K562 (cell line): ENCODE data around the gene KLK5. TPM values are rescaled to one million over a fixed set of nuclear protein-coding genes. Genes with fewer than 3 reads are reported as not detected.

Experiments used
- BRD4 ChIP-seq: fragments of 200-600 bp; sonication (generic); IDR thresholded peaks from 2 replicates; pipeline ENCODE4 v1.6.1; 2017; ENCODE audit warnings: inconsistent platforms
- DACH1 ChIP-seq: fragments of 450-650 bp; IDR thresholded peaks from 2 replicates; pipeline ENCODE4 v1.6.1; 2018; ENCODE audit not compliant: partially characterized antibody
- GABPB2 ChIP-seq: fragments of 250-450 bp; sonication (Bioruptor Pico); conservative IDR thresholded peaks from 2 replicates; pipeline ENCODE4 v1.5.1; 2021; ENCODE audit warnings: mild to moderate bottlenecking
- HEY1 ChIP-seq: fragments of 250-450 bp; sonication (Bioruptor Pico); IDR thresholded peaks from 2 replicates; pipeline ENCODE4 v1.5.0; 2020; ENCODE audit warnings: mild to moderate bottlenecking, moderate library complexity, borderline replicate concordance
- KLF10 ChIP-seq: fragments of 250-450 bp; sonication (Bioruptor Pico); IDR thresholded peaks from 2 replicates; pipeline ENCODE4 v1.6.1; 2021; ENCODE audit warnings: matching md5 sums
- L3MBTL2 ChIP-seq: fragments of 450-650 bp; IDR thresholded peaks from 2 replicates; pipeline ENCODE4 v1.6.1; 2016; ENCODE audit warnings: mild to moderate bottlenecking, moderate library complexity
- MBD2 ChIP-seq: sonication (generic); IDR thresholded peaks from 2 replicates; pipeline ENCODE4 v1.6.1; 2016; ENCODE audit warnings: low read depth, borderline replicate concordance
- MYNN ChIP-seq, 2 experiments: sonication (generic); formaldehyde crosslinking in 1 of 2; IDR thresholded peaks; 2 replicates each; pipeline versions ENCODE4 v1.5.0 to v1.6.1; 2016 to 2020; ENCODE audit warnings: antibody characterized with exemption in 1 of 2, missing genetic modification reagents in 1 of 2
- NCOA4 ChIP-seq: fragments of 450-650 bp; IDR thresholded peaks from 2 replicates; pipeline ENCODE4 v1.6.1; 2018; ENCODE audit warnings: mild to moderate bottlenecking; ENCODE audit not compliant: partially characterized antibody
- NEUROD1 ChIP-seq: fragments of 150-350 bp; IDR thresholded peaks from 2 replicates; pipeline ENCODE4 v1.6.1; 2014; ENCODE audit warnings: borderline replicate concordance, low read length, low read depth; ENCODE audit not compliant: partially characterized antibody
- NR2F6 ChIP-seq: fragments of 450-650 bp; formaldehyde crosslinking; IDR thresholded peaks from 2 replicates; pipeline ENCODE4 v1.4.0; 2020; ENCODE audit warnings: mild to moderate bottlenecking
- NR3C1 ChIP-seq: sonication (generic); formaldehyde crosslinking; IDR thresholded peaks from 2 replicates; pipeline ENCODE4 v1.8.1; 2022; ENCODE audit warnings: missing genetic modification reagents
- NR4A1 ChIP-seq, 2 experiments: fragments of 250-450 bp in 1 of 2; fragments of 450-650 bp in 1 of 2; sonication (Bioruptor Pico) in 1 of 2; IDR thresholded peaks; 2 replicates each; pipeline versions ENCODE4 v1.4.0 to v1.6.1; 2016 to 2020; ENCODE audit warnings: mild to moderate bottlenecking in 2 of 2, missing compliant biosample characterization in 1 of 2, missing genetic modification characterization in 1 of 2, moderate library complexity in 1 of 2
- RAD21 ChIP-seq, 2 experiments: fragments of 250-450 bp in 1 of 2; fragments of 450-650 bp in 1 of 2; sonication (Bioruptor Pico) in 1 of 2; formaldehyde crosslinking in 1 of 2; IDR thresholded peaks in 1 of 2; conservative IDR thresholded peaks in 1 of 2; 2 replicates each; pipeline versions ENCODE4 v1.4.0 to v1.8.0; 2020 to 2022; ENCODE audit warnings: mild to moderate bottlenecking in 2 of 2, moderate library complexity in 1 of 2
- RFX5 ChIP-seq: IDR thresholded peaks from 2 replicates; pipeline ENCODE4 v1.6.1; 2011; ENCODE audit warnings: low read depth, mild to moderate bottlenecking, improper control_type of control experiment, low read length
- SNIP1 ChIP-seq: fragments of 450-650 bp; IDR thresholded peaks from 2 replicates; pipeline ENCODE4 v1.7.1; 2017; ENCODE audit warnings: low read depth, mild to moderate bottlenecking
- SRSF7 ChIP-seq: fragments of 200-400 bp; formaldehyde crosslinking; optimal IDR thresholded peaks from 2 replicates; pipeline ENCODE3; 2017; ENCODE audit warnings: mild to moderate bottlenecking, low read depth, low read length
- TBP ChIP-seq: optimal IDR thresholded peaks from 2 replicates; pipeline ENCODE3; 2011; ENCODE audit warnings: low read depth, low read length, improper control_type of control experiment
- YY1 ChIP-seq, 3 experiments: IDR thresholded peaks; 2 replicates each; pipeline ENCODE4 v1.6.1; 2011; ENCODE audit warnings: low read length in 2 of 3, mild to moderate bottlenecking in 2 of 3, moderate library complexity in 2 of 3, borderline replicate concordance in 1 of 3, control low read depth in 1 of 3, low read depth in 1 of 3; ENCODE audit not compliant: insufficient read depth in 3 of 3, insufficient replicate concordance in 2 of 3, control insufficient read depth in 1 of 3, insufficient read length in 1 of 3; ENCODE audit errors: extremely low read depth in 1 of 3
- ZNF143 ChIP-seq: sonication (generic); formaldehyde crosslinking; IDR thresholded peaks from 2 replicates; pipeline ENCODE4 v1.9.0; 2022; ENCODE audit warnings: mild to moderate bottlenecking, missing genetic modification reagents
- ZNF707 ChIP-seq: fragments of 250-450 bp; sonication (Bioruptor Pico); conservative IDR thresholded peaks from 2 replicates; pipeline ENCODE4 v1.8.0; 2022; ENCODE audit warnings: inconsistent platforms, mild to moderate bottlenecking, moderate library complexity
- polyA plus RNA-seq, 8 experiments: library from polyadenylated mRNA; depleted of rRNA in 4 of 8; stranded (reverse) in 5 of 8; unstranded in 3 of 8; fragments of >200 nt; fragmentation: Nextera tagmentation in 2 of 8; fragmentation: Illumina TruSeq in 1 of 8; extraction: Ambion mirVana in 2 of 8; extraction: Trizol in 1 of 8; gene quantifications; 2 replicates each; pipeline versions ENCODE4 v1.2.1 to v1.2.3, GENCODE V29; 2011 to 2014; ENCODE audit warnings: inconsistent platforms in 1 of 8, missing spikeins in 1 of 8
- total RNA-seq, 7 experiments: library from RNA; depleted of rRNA in 6 of 7; stranded (reverse); fragments of >200 nt in 6 of 7; fragmentation: Illumina TruSeq in 2 of 7; extraction: Trizol in 2 of 7; gene quantifications; 2 replicates each; pipeline versions ENCODE4 v1.2.1 to v1.2.3, GENCODE V29; 2011 to 2021; ENCODE audit warnings: low replicate concordance in 1 of 7
- TF ChIP-seq, protein P1 (sequence below): sonication (generic); formaldehyde crosslinking; IDR thresholded peaks from 2 replicates; pipeline ENCODE4 v1.8.1; 2023; ENCODE audit warnings: mild to moderate bottlenecking, missing genetic modification reagents
- TF ChIP-seq, protein P2 (sequence below), 2 experiments: fragments of 450-650 bp; IDR thresholded peaks; 2 replicates each; pipeline ENCODE4 v1.6.1; 2018; ENCODE audit warnings: mild to moderate bottlenecking in 2 of 2, low read depth in 1 of 2; ENCODE audit not compliant: partially characterized antibody in 2 of 2

Gene KLK5
- total and polyA plus RNA-seq, 9 of the 15 experiments (the other 6 are each of a cell fraction or from before 2014, with no cell fraction given), result not detected

- TF ChIP-seq GABPB2 (CRISPR knock-in tag), result no peak
- TF ChIP-seq NR2F6, result no peak
- TF ChIP-seq SRSF7, result no peak
- TF ChIP-seq NR3C1, result no peak
- TF ChIP-seq L3MBTL2, result no peak
- no peak for TF ChIP-seq TBP
- TF ChIP-seq ZNF707 (CRISPR knock-in tag), result no peak
- TF ChIP-seq RFX5, result no peak
- no peak for TF ChIP-seq DACH1
- TF ChIP-seq KLF10, result no peak
- TF ChIP-seq MBD2, result no peak
- TF ChIP-seq, protein P1, sequence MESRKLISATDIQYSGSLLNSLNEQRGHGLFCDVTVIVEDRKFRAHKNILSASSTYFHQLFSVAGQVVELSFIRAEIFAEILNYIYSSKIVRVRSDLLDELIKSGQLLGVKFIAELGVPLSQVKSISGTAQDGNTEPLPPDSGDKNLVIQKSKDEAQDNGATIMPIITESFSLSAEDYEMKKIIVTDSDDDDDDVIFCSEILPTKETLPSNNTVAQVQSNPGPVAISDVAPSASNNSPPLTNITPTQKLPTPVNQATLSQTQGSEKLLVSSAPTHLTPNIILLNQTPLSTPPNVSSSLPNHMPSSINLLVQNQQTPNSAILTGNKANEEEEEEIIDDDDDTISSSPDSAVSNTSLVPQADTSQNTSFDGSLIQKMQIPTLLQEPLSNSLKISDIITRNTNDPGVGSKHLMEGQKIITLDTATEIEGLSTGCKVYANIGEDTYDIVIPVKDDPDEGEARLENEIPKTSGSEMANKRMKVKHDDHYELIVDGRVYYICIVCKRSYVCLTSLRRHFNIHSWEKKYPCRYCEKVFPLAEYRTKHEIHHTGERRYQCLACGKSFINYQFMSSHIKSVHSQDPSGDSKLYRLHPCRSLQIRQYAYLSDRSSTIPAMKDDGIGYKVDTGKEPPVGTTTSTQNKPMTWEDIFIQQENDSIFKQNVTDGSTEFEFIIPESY (CRISPR knock-in tag), result no peak
- 0 out of 2 replicates have a peak, but pooled peaks have one; percentile 32 for TF ChIP-seq MYNN (IDR thresholded peaks at IDR 0.05)
- TF ChIP-seq MYNN (CRISPR knock-in tag; IDR thresholded peaks at IDR 0.05), result no peak
- TF ChIP-seq, protein P2, sequence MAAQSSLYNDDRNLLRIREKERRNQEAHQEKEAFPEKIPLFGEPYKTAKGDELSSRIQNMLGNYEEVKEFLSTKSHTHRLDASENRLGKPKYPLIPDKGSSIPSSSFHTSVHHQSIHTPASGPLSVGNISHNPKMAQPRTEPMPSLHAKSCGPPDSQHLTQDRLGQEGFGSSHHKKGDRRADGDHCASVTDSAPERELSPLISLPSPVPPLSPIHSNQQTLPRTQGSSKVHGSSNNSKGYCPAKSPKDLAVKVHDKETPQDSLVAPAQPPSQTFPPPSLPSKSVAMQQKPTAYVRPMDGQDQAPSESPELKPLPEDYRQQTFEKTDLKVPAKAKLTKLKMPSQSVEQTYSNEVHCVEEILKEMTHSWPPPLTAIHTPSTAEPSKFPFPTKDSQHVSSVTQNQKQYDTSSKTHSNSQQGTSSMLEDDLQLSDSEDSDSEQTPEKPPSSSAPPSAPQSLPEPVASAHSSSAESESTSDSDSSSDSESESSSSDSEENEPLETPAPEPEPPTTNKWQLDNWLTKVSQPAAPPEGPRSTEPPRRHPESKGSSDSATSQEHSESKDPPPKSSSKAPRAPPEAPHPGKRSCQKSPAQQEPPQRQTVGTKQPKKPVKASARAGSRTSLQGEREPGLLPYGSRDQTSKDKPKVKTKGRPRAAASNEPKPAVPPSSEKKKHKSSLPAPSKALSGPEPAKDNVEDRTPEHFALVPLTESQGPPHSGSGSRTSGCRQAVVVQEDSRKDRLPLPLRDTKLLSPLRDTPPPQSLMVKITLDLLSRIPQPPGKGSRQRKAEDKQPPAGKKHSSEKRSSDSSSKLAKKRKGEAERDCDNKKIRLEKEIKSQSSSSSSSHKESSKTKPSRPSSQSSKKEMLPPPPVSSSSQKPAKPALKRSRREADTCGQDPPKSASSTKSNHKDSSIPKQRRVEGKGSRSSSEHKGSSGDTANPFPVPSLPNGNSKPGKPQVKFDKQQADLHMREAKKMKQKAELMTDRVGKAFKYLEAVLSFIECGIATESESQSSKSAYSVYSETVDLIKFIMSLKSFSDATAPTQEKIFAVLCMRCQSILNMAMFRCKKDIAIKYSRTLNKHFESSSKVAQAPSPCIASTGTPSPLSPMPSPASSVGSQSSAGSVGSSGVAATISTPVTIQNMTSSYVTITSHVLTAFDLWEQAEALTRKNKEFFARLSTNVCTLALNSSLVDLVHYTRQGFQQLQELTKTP (IDR thresholded peaks at IDR 0.05; ENCODE audit: low read depth in 1 of 2, partially characterized antibody in 2 of 2), result no peak
- TF ChIP-seq SNIP1, result no peak
- TF ChIP-seq NCOA4, result no peak
- no peak for TF ChIP-seq BRD4
- TF ChIP-seq NR4A1 (CRISPR knock-in tag; IDR thresholded peaks at IDR 0.05), result no peak
- TF ChIP-seq NR4A1 (tag; IDR thresholded peaks at IDR 0.05), result no peak
- no peak for TF ChIP-seq NEUROD1
- no peak for TF ChIP-seq ZNF143 (CRISPR knock-in tag)
- TF ChIP-seq YY1 (IDR thresholded peaks at IDR 0.05; ENCODE audit: borderline replicate concordance in 1 of 3, control insufficient read depth in 1 of 3, extremely low read depth in 1 of 3, insufficient read depth in 3 of 3, insufficient read length in 1 of 3, insufficient replicate concordance in 2 of 3, low read depth in 1 of 3, low read length in 2 of 3), result peak in 1 of 3 experiments; percentile 28
- TF ChIP-seq HEY1 (CRISPR knock-in tag), result no peak
- peak; percentile 83 to 89 for TF ChIP-seq RAD21 (CRISPR knock-in tag; conservative IDR thresholded peaks at IDR 0.05 in 1 of 2, IDR thresholded peaks at IDR 0.05 in 1 of 2)
Measured at GRCh38 chr19:50922317-50922853, 30.5 kb downstream of the KLK5 start (continued).
